GM19455 (cell line): ENCODE measurements around the gene UGT1A6.

Source experiments
- ATAC-seq: cut with Tn5 transposase; IDR thresholded peaks from one replicate; pipeline ENCODE4 v1.9.1; 2021; ENCODE audit not compliant: unreplicated experiment

UGT1A6 gene

DNA sequence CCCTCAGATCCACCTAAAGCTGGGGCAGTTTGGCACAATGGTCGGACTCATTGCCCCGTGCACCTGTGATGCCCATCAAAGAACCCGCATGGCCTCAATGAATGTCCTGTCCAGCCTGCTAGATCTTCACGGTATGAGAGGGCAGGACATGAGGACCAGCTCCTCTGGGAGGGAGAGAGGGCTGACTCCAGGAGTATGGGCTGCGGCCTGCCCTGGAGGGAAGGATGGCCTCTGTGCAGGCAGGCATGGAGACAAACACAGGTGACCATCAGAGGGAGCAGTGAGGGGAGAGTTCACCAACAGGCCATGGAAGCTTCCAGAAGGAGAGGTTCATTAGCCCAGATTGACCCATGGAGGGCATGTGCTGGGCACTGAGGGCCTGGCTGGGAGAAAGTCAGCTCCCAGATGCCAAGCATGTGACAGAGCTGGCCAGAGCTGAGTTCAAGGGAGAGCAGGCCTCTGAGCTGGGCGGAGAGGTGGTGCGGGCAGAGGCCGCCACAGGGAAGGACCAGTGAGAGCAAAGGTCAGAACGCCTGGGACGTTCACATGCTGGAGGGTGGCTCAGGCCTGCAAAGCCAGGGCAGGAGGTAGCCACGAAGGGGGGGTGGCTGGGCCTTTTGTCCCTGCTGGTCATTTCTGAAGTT is 125.4 kb downstream of the UGT1A6 start:
- ATAC-seq: no peak

DNA sequence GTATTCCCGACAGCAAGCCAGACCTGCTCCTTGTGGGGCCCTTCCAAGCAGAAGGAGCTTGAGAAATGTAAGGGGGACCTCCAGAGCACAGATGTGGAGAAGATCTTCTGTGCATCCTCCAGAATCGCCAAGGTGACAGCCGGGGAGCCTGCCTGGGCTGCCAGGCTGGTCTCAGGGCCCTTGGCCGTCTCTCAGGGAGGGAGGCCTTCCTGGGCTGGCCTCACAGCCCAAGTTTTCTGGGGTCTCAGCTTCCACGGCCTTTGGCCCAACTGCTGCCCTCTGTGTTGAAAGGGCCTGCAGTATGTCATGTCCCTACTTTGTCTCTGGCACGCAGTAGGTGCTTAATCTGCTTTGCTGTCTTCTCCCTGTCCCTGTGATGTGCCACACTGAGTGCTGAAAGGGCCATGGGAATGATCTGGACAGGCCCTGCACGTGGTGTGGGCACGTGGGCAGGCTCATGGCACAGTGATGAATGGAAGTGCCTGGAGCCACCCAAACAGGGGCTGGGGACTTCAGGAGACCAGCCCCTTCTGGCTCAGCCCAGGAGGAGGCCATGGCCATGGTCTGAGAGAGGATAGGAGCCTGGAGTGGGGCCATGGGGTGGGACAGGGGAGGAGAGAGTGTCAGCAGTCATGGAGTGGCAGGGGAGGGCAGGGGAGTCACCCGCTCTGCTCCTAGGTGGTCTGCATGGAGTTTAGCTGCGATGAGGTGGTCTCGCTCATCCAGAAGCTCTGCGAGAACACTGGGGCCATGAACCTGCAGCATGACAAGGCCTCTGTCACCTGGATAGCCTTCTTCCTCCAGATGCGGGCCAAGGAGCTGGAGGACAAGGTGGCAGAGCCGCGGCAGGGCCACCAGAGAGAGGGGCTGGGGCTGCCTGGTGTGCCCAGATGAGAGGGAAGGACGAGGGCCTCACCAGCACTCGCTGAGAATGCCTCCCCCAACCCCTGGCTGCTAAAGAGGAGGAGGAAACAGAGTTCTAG is 126.2 kb downstream of the UGT1A6 start:
- no peak for ATAC-seq

DNA sequence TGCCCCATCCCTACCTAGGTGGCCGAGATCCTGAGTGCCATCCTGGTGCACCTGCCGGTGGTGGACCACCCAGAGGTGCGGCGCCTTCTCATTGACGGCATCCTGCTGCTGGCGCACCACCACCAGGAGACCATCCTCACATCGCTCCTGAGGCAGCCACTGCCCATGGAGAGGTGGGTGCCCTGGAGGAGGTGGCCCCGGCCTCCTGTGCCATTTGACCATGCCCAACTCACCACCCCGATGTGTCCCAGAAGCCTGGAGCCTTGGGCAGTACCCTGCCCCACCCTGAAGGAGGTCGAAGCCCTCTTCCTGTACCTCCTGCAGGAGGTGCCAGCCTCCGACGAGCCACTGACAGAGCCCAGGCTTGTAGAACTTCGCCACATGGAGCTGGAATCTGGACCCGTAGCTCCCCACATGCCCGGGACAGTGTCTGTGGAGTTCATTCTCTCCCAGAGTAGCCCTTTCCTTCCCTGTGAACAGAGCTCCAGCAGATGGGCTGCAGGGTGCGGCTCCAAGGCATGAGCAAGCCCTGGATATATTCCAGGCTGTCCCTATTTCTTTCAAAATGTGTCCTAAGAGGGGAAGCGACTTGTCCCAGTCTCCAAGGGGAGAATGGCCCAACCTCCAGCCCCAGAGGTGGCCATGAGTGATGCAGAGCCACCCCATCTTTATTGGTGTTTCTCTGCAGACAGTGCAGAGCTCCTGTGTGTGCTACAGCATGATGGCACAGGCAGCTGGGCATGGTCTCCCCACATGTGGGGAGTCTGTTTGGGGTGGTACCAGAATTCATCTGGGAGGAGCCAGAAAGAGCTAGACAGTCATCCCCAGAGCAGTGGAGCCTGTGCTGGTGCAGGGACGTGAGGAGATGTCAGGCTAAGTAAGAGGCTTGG is 127.4 kb downstream of the UGT1A6 start:
- ATAC-seq: no peak

DNA sequence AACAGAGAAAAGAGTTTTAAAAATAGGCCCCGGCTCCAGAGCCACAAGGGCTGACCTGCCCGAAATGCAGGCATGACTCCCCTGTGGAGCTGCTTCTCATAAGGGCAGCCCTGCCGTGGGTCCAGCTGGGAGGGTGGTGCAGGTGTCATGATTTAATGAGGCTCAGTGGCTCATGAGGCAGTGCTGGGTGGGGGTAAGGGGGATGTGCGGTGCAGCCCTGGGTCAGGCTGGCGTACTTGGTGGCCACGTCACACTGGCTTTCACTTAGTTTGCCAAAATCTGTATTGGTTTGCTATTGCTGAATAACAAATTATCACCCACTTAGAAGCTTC is 128.1 kb downstream of the UGT1A6 start:
- no peak for ATAC-seq

DNA sequence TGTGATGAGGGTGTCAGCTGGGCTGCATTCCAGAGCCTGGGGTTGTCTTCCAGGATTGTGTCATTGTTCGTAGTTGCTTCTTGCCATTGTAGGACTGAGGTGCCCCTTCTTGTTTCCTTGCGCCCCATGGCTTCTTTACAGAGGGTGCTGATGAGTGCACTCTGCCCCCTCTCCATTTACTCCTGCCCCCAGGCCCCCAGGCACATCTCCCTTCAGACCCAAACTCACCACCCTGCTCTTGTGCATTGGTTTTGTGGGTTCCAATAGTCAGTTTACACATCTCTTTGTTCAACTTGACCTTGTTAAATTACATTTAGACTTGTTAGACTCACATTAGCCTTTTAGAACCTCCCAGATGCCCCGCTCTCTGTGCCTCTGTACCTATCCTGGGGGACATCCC is 128.5 kb downstream of the UGT1A6 start:
- no peak for ATAC-seq

DNA sequence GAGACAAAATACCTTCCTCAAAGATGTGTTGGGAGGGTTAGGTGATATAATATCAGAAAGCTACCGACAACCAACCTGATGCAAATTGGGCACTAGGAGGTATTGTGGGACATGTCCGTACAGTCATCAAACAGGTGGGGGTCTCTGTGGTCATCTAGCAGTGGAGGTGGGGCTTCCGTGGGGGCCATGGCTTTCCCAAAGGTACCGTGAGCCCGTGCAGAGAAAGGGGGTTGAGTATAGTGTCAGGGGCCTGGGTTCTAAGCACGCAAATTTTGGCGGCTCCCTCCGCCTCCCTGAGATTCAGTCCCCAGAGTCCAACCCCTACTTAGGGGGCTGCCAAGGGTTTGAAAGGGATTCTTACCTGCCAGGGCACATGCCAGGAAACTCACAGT is 129.0 kb downstream of the UGT1A6 start:
- no peak for ATAC-seq

DNA sequence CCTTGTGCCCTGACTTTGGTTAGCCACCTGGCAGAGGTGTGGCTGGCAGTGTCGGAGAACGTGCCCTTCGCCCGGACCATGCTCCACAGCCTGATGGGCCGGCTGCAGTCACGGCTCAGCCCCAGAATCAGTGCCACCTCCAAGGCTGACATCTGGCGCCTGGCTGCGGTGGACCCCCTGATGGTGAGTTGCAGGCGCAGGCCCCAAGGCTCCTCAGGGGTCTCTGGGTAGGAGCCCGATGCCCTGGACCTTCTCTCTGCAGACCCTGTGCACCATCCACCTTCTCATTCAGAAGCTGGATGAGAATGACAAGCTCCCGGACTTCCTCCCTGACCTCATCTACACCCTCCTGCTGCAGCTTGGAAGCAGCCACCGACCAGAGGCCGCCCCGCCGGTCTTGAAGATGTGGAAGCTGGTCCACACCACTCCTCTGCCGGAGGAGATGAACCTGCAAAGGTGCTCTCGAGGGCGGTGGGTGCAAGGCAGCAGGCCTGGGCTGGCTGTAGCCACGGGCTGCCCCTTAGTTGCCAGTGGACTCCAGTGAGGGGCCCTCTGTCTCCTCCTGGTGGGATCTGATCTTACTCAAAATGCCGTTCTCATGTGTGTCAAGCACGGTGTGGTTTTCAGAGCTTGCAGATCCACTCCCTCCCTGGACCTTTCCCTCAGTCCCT is 129.5 kb downstream of the UGT1A6 start:
- no peak for ATAC-seq
